ENCODE measurements around the gene ZNF184. TPM values are rescaled to one million over a fixed set of nuclear protein-coding genes. Genes with fewer than 3 reads are reported as not detected.
"Not testable (repeated sequence)": the region's sequence is repeated elsewhere in the genome, so short reads cannot be mapped to it uniquely, and the experiment has no call there.

The ZNF184 gene
- total and polyA plus RNA-seq, 4 donors: 10.1 to 21.5 (median 16.4) TPM

GRCh38 chr6:27428966-27429365 lies 43.9 kb downstream of the ZNF184 start:
- Histone ChIP-seq H3K4me1 (ENCODE audit: control insufficient read depth, insufficient read depth, low read length) (no peaks in the 10 kb centered on the region), H3K27me3 (ENCODE audit: control insufficient read depth, insufficient read depth, low read length) (no peaks in the 10 kb centered on the region), H3K4me3 (ENCODE audit: low read depth, low read length) (no peak overlapping the region), H3K9me3 (ENCODE audit: control insufficient read depth, insufficient read depth, low read length) (no peaks in the 10 kb centered on the region), H3K36me3 (ENCODE audit: control insufficient read depth, insufficient read depth, low read length) (no peaks in the 10 kb centered on the region), H3K27ac (ENCODE audit: low read depth, low read length) (no peak overlapping the region)
- DNase-seq (ENCODE audit: low read depth in 4 of 6, low spot score in 6 of 6): no peak
- 70% methylated on average over 1 of the region's 2 CpGs for WGBS (ENCODE audit: insufficient coverage)

DNA sequence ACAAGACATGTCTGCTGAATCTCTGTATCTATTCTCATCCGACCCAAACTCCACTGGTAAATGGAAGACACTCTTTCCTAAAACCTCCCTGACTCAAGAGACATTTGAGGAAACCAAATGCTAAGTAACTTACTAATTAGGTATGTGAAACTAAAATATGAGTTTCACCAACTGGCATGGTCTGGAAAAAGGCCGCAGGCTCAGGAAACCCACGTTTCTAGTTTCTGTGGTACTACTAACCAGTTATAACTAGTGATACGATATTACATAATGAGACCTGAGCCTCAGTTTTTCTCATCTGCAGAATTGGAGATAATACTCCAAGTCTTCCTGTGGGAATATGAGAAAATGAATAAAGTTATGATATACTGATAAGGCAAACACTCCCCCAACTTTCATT lies 44.4 kb downstream of the ZNF184 start:
- H3K27ac ChIP-seq (ENCODE audit: low read depth, low read length): no peak overlapping the region
- H3K9me3 ChIP-seq (ENCODE audit: control insufficient read depth, insufficient read depth, low read length): no peaks in the 10 kb centered on the region
- H3K36me3 ChIP-seq (ENCODE audit: control insufficient read depth, insufficient read depth, low read length): no peaks in the 10 kb centered on the region
- no CpG with 5 or more reads among the region's 4 CpGs for WGBS (ENCODE audit: insufficient coverage)
- no peaks in the 10 kb centered on the region for H3K27me3 ChIP-seq (ENCODE audit: control insufficient read depth, insufficient read depth, low read length)
- no peak overlapping the region for H3K4me3 ChIP-seq (ENCODE audit: low read depth, low read length)
- H3K4me1 ChIP-seq (ENCODE audit: control insufficient read depth, insufficient read depth, low read length): no peaks in the 10 kb centered on the region
- no peak for DNase-seq (ENCODE audit: low read depth in 4 of 6, low spot score in 6 of 6)

GRCh38 chr6:27426045-27426620 lies 46.8 kb downstream of the ZNF184 start:
- DNase-seq (ENCODE audit: low read depth in 4 of 6, low spot score in 6 of 6): no peak
- 83% methylated on average over 4 of the region's 4 CpGs for WGBS (ENCODE audit: insufficient coverage)

DNA sequence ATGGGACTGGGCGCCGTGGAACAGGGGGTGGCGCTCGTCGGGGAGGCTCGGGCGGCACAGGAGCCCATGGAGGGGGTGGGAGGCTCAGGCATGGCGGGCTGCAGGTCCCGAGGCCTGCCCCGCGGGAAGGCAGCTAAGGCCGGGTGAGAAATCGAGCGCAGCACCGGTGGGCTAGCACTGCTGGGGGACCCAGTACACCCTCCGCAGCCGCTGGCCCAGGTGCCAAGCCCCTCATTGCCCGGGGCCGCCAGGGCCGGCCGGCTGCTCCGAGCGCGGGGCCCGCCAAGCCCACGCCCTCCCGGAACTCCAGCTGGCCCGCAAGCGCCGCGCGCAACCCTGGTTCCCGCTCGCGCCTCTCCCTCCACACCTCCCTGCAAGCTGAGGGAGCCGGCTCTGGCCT lies 48.1 kb downstream of the ZNF184 start:
- H3K4me3 ChIP-seq (ENCODE audit: low read depth, low read length); H3K27ac ChIP-seq (ENCODE audit: low read depth, low read length); H3K9me3 ChIP-seq (ENCODE audit: control insufficient read depth, insufficient read depth, low read length); DNase-seq (ENCODE audit: low read depth in 4 of 6, low spot score in 6 of 6); H3K27me3 ChIP-seq (ENCODE audit: control insufficient read depth, insufficient read depth, low read length); H3K4me1 ChIP-seq (ENCODE audit: control insufficient read depth, insufficient read depth, low read length); H3K36me3 ChIP-seq (ENCODE audit: control insufficient read depth, insufficient read depth, low read length): not testable (repeated sequence)
- WGBS (ENCODE audit: insufficient coverage): 85% methylated on average over 32 of the region's 36 CpGs

More at GRCh38 chr6:27426045-27426620, 46.8 kb downstream of the ZNF184 start:
- H3K27ac ChIP-seq (ENCODE audit: low read depth, low read length): no peak overlapping the region
- no peaks in the 10 kb centered on the region for H3K27me3 ChIP-seq (ENCODE audit: control insufficient read depth, insufficient read depth, low read length)
- no peaks in the 10 kb centered on the region for H3K36me3 ChIP-seq (ENCODE audit: control insufficient read depth, insufficient read depth, low read length)
- H3K4me3 ChIP-seq (ENCODE audit: low read depth, low read length): no peak overlapping the region
- no peaks in the 10 kb centered on the region for H3K4me1 ChIP-seq (ENCODE audit: control insufficient read depth, insufficient read depth, low read length)
- no peaks in the 10 kb centered on the region for H3K9me3 ChIP-seq (ENCODE audit: control insufficient read depth, insufficient read depth, low read length)

DNA sequence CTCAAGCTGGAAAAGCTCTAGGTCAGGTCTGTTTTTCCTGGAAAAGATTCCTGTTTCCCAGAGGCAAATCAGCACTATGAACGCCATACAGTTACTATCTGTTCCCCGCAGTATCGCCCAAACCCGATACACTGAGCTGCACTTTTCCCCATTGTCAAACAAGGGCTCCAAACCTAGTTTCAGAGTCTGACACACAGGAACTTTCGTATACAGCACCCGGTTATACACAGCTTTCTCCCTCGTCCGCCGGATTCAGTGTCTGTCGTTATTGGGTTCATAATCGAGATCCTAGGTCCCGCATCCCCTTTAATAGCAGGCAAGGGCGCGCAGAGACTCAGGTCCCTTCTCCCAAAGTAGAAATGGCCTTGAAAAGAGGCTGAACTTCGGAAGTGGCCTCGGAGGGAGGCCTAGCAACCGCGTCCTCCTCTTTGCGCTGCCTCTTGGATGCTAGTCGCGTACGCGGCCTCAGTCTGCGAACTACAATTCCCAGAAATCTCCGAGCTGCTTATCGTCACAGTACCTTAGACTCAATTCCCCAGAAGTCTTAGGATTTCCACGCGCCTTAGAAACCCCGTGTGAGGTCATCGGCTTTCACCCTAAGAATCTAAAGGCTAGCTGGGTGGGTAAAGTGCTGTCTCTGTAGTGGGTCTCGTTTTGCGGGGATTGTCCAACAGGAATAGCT lies 50.1 kb downstream of the ZNF184 start:
- peak overlapping the region; percentile 12 for H3K4me3 ChIP-seq (ENCODE audit: low read depth, low read length)
- 58% methylated on average over 25 of the region's 32 CpGs for WGBS (ENCODE audit: insufficient coverage)

GRCh38 chr6:27419363-27419762 lies 53.5 kb downstream of the ZNF184 start:
- no peak overlapping the region for H3K27ac ChIP-seq (ENCODE audit: low read depth, low read length)
- H3K4me3 ChIP-seq (ENCODE audit: low read depth, low read length): no peak overlapping the region
- H3K36me3 ChIP-seq (ENCODE audit: control insufficient read depth, insufficient read depth, low read length): no peaks in the 10 kb centered on the region
- H3K27me3 ChIP-seq (ENCODE audit: control insufficient read depth, insufficient read depth, low read length): no peaks in the 10 kb centered on the region
- DNase-seq (ENCODE audit: low read depth in 4 of 6, low spot score in 6 of 6): no peak
- no peaks in the 10 kb centered on the region for H3K4me1 ChIP-seq (ENCODE audit: control insufficient read depth, insufficient read depth, low read length)
- H3K9me3 ChIP-seq (ENCODE audit: control insufficient read depth, insufficient read depth, low read length): no peaks in the 10 kb centered on the region

More for the DNA sequence above, 50.1 kb downstream of the ZNF184 start:
- no peak overlapping the region for H3K27ac ChIP-seq (ENCODE audit: low read depth, low read length)
- no peaks in the 10 kb centered on the region for H3K9me3 ChIP-seq (ENCODE audit: control insufficient read depth, insufficient read depth, low read length)
- DNase-seq (ENCODE audit: low read depth in 4 of 6, low spot score in 6 of 6): peak in 4 of 6 donors; percentile 13 to 80 (median 41)
- H3K4me1 ChIP-seq (ENCODE audit: control insufficient read depth, insufficient read depth, low read length): no peaks in the 10 kb centered on the region
- H3K27me3 ChIP-seq (ENCODE audit: control insufficient read depth, insufficient read depth, low read length): no peaks in the 10 kb centered on the region
- H3K36me3 ChIP-seq (ENCODE audit: control insufficient read depth, insufficient read depth, low read length): no peaks in the 10 kb centered on the region

- no peaks in the 10 kb centered on the region for H3K36me3 ChIP-seq (ENCODE audit: control insufficient read depth, insufficient read depth, low read length)
- H3K27me3 ChIP-seq (ENCODE audit: control insufficient read depth, insufficient read depth, low read length): no peaks in the 10 kb centered on the region
- no peaks in the 10 kb centered on the region for H3K9me3 ChIP-seq (ENCODE audit: control insufficient read depth, insufficient read depth, low read length)
- H3K4me3 ChIP-seq (ENCODE audit: low read depth, low read length): no peak overlapping the region
- DNase-seq (ENCODE audit: low read depth in 4 of 6, low spot score in 6 of 6): no peak
- no peak overlapping the region for H3K27ac ChIP-seq (ENCODE audit: low read depth, low read length)
- no CpG with 5 or more reads among the region's 2 CpGs for WGBS (ENCODE audit: insufficient coverage)
- H3K4me1 ChIP-seq (ENCODE audit: control insufficient read depth, insufficient read depth, low read length): no peaks in the 10 kb centered on the region
These were observed 57.0 kb downstream of the ZNF184 start for GRCh38 chr6:27415898-27416297.

GRCh38 chr6:27414996-27415395 lies 57.9 kb downstream of the ZNF184 start:
- Histone ChIP-seq H3K36me3 (ENCODE audit: control insufficient read depth, insufficient read depth, low read length) (no peaks in the 10 kb centered on the region), H3K4me3 (ENCODE audit: low read depth, low read length) (no peak overlapping the region), H3K27me3 (ENCODE audit: control insufficient read depth, insufficient read depth, low read length) (no peaks in the 10 kb centered on the region), H3K9me3 (ENCODE audit: control insufficient read depth, insufficient read depth, low read length) (no peaks in the 10 kb centered on the region), H3K27ac (ENCODE audit: low read depth, low read length) (no peak overlapping the region), H3K4me1 (ENCODE audit: control insufficient read depth, insufficient read depth, low read length) (no peaks in the 10 kb centered on the region)
- no CpG with 5 or more reads among the region's 1 CpG for WGBS (ENCODE audit: insufficient coverage)
- no peak for DNase-seq (ENCODE audit: low read depth in 4 of 6, low spot score in 6 of 6)

- no peaks in the 10 kb centered on the region for H3K36me3 ChIP-seq (ENCODE audit: control insufficient read depth, insufficient read depth, low read length)
- H3K4me1 ChIP-seq (ENCODE audit: control insufficient read depth, insufficient read depth, low read length): no peaks in the 10 kb centered on the region
- H3K27me3 ChIP-seq (ENCODE audit: control insufficient read depth, insufficient read depth, low read length): no peaks in the 10 kb centered on the region
- no peak overlapping the region for H3K4me3 ChIP-seq (ENCODE audit: low read depth, low read length)
- no peaks in the 10 kb centered on the region for H3K9me3 ChIP-seq (ENCODE audit: control insufficient read depth, insufficient read depth, low read length)
- no peak overlapping the region for H3K27ac ChIP-seq (ENCODE audit: low read depth, low read length)
- DNase-seq (ENCODE audit: low read depth in 4 of 6, low spot score in 6 of 6): no peak
- 82% methylated on average over 4 of the region's 4 CpGs for whole genome bisulfite sequencing (ENCODE audit: insufficient coverage)
These were observed 58.6 kb downstream of the ZNF184 start for GRCh38 chr6:27414300-27414699.

DNA sequence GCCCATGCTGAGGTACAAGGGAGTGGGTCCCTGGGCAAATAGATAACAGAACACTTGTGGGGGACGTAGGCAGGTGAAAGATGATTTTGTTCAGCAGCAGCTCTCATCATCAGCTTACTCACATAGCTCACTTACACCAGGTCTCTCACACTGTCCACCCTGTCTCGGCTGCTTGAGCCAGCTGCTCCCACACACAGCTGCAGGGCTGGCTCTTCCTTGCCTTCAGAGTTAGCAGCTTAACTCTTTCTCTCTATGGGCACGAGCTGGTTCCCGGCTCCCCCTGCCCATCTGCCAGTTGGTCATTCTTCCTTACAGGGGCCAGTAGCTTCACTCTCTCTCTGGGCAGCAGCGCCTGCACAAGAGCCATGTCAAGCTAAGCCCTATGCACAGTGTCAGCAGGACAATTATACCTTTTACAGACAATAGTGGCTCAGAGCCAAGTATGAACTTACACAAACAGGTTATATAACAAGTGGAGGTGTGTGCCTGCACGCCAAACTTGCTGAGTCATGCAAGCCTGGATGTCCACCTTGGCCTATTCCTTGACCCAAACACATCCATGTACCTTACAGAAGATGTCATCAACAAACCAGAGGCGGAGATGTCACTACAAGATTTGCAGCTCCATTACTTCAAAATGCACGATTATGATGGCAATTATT lies 65.6 kb downstream of the ZNF184 start:
- Histone ChIP-seq H3K4me1 (ENCODE audit: control insufficient read depth, insufficient read depth, low read length) (no peaks in the 10 kb centered on the region), H3K4me3 (ENCODE audit: low read depth, low read length) (no peak overlapping the region), H3K9me3 (ENCODE audit: control insufficient read depth, insufficient read depth, low read length) (no peaks in the 10 kb centered on the region), H3K27me3 (ENCODE audit: control insufficient read depth, insufficient read depth, low read length) (no peaks in the 10 kb centered on the region), H3K27ac (ENCODE audit: low read depth, low read length) (no peak overlapping the region), H3K36me3 (ENCODE audit: control insufficient read depth, insufficient read depth, low read length) (no peaks in the 10 kb centered on the region)
- 77% methylated on average over 5 of the region's 8 CpGs for WGBS (ENCODE audit: insufficient coverage)
- DNase-seq (ENCODE audit: low read depth in 4 of 6, low spot score in 6 of 6): no peak
